IMR-90 (cell line): ENCODE data around the gene MDH1. TPM values are rescaled to one million over a fixed set of nuclear protein-coding genes. Genes with fewer than 3 reads are reported as not detected.

ENCODE experiments used
- ATAC-seq: fragments of 200-7000 bp; cut with Tn5 transposase; 2 replicates; pipeline ENCODE4 v1.9.1; 2020; ENCODE audit warnings: low read depth, mild to moderate bottlenecking, moderate library complexity
- BruUV-seq: library from RNA; stranded (reverse); fragments of 400-500 nt; replicated peaks from 2 replicates; lab custom pipeline; 2021; lab: Mats Ljungman, UMichigan
- CTCF ChIA-PET: fragments of 300-600 bp; formaldehyde crosslinking; extraction: SDS; loops from one replicate; lab custom pipeline; 2021; ENCODE audit warnings: antibody characterized with exemption; lab: Yijun Ruan, JAX
- POLR2A ChIA-PET: fragments of 300-600 bp; sonication (Branson Sonifier 250); formaldehyde crosslinking; loops from one replicate; lab custom pipeline; 2022; ENCODE audit warnings: antibody characterized with exemption; ENCODE audit not compliant: unreplicated experiment; lab: Charles Lee
- DNase-seq: peaks from one replicate; pipeline ENCODE4 v3.0.0; 2013
- H2AFZ ChIP-seq: replicated peaks from 2 replicates; pipeline ENCODE3; 2013; ENCODE audit warnings: low read length, mild to moderate bottlenecking; ENCODE audit not compliant: poor library complexity
- H2AK5ac ChIP-seq: 2 replicates; pipeline ENCODE4 v1.6.1; 2013; ENCODE audit warnings: low read depth, low read length, inconsistent platforms
- H2AK9ac ChIP-seq: replicated peaks from 2 replicates; pipeline ENCODE3; 2013; ENCODE audit warnings: mild to moderate bottlenecking, low read depth, low read length, moderate library complexity; ENCODE audit not compliant: poor library complexity
- H2BK120ac ChIP-seq: 2 replicates; pipeline ENCODE4 v1.6.1; 2013; ENCODE audit warnings: low read depth, low read length, inconsistent platforms
- H2BK15ac ChIP-seq: 3 replicates; pipeline ENCODE4 v1.6.1; 2013; ENCODE audit warnings: low read depth, low read length, inconsistent platforms
- H2BK20ac ChIP-seq: 2 replicates; pipeline ENCODE4 v1.6.1; 2013; ENCODE audit warnings: low read depth, mild to moderate bottlenecking, inconsistent platforms, low read length, moderate library complexity
- H2BK5ac ChIP-seq: 2 replicates; pipeline ENCODE4 v1.6.1; 2013; ENCODE audit warnings: mild to moderate bottlenecking, low read depth, low read length, inconsistent platforms; ENCODE audit not compliant: poor library complexity, severe bottlenecking
- H3K14ac ChIP-seq: replicated peaks from 2 replicates; pipeline ENCODE4 v1.6.1; 2013; ENCODE audit warnings: low read depth, low read length, inconsistent platforms
- H3K18ac ChIP-seq: 2 replicates; pipeline ENCODE4 v1.6.1; 2013; ENCODE audit warnings: low read depth, low read length, control low read depth
- H3K23ac ChIP-seq: 2 replicates; pipeline ENCODE4 v1.6.1; 2013; ENCODE audit warnings: low read depth, low read length, inconsistent platforms
- H3K27ac ChIP-seq: 2 replicates; pipeline ENCODE4 v1.5.1; 2013; ENCODE audit warnings: mild to moderate bottlenecking, control low read depth, low read length; ENCODE audit not compliant: insufficient read depth
- H3K27me3 ChIP-seq: 2 replicates; pipeline ENCODE4 v1.6.1; 2013; ENCODE audit warnings: low read length; ENCODE audit not compliant: control insufficient read depth, insufficient read depth
- H3K36me3 ChIP-seq: 2 replicates; pipeline ENCODE4 v1.6.1; 2013; ENCODE audit warnings: low read length, mixed read lengths; ENCODE audit not compliant: control insufficient read depth, insufficient read depth
- H3K4ac ChIP-seq: 2 replicates; pipeline ENCODE4 v1.6.1; 2013; ENCODE audit warnings: low read depth, low read length, inconsistent platforms
- H3K4me1 ChIP-seq: 2 replicates; pipeline ENCODE4 v1.6.1; 2013; ENCODE audit warnings: low read length, mixed read lengths; ENCODE audit not compliant: control insufficient read depth, insufficient read depth
- H3K4me2 ChIP-seq: 2 replicates; pipeline ENCODE4 v1.6.1; 2013; ENCODE audit warnings: low read depth, mild to moderate bottlenecking, control low read depth, low read length, moderate library complexity
- H3K4me3 ChIP-seq: 2 replicates; pipeline ENCODE4 v1.5.1; 2013; ENCODE audit warnings: low read depth, mild to moderate bottlenecking, control low read depth, low read length, moderate library complexity; ENCODE audit not compliant: insufficient read depth
- H3K56ac ChIP-seq: 2 replicates; pipeline ENCODE4 v1.6.1; 2013; ENCODE audit warnings: low read length, inconsistent platforms; ENCODE audit not compliant: insufficient read depth; ENCODE audit errors: extremely low read depth
- H3K79me1 ChIP-seq, 2 experiments: 2 replicates each; pipeline ENCODE4 v1.6.1; 2013; ENCODE audit warnings: low read length in 2 of 2, inconsistent platforms in 1 of 2, low read depth in 1 of 2
- H3K9ac ChIP-seq: 2 replicates; pipeline ENCODE4 v1.6.1; 2013; ENCODE audit warnings: low read depth, low read length, control low read depth
- H3K9me1 ChIP-seq: 2 replicates; pipeline ENCODE4 v1.6.1; 2013; ENCODE audit warnings: low read length, inconsistent platforms; ENCODE audit not compliant: insufficient read depth
- H3K9me3 ChIP-seq: 2 replicates; pipeline ENCODE4 v1.6.1; 2013; ENCODE audit warnings: low read length; ENCODE audit not compliant: control insufficient read depth, insufficient read depth
- H4K20me1 ChIP-seq: 2 replicates; pipeline ENCODE4 v1.6.1; 2013; ENCODE audit warnings: low read length, inconsistent platforms; ENCODE audit not compliant: insufficient read depth
- H4K5ac ChIP-seq: 2 replicates; pipeline ENCODE4 v1.6.1; 2013; ENCODE audit warnings: mild to moderate bottlenecking, low read depth, low read length, control low read depth
- H4K8ac ChIP-seq, 2 experiments: 2 replicates each; pipeline ENCODE4 v1.6.1; 2013; ENCODE audit warnings: low read depth in 2 of 2, low read length in 2 of 2, control low read depth in 1 of 2, inconsistent platforms in 1 of 2
- H4K91ac ChIP-seq: 2 replicates; pipeline ENCODE4 v1.6.1; 2013; ENCODE audit warnings: low read depth, low read length, inconsistent platforms; ENCODE audit not compliant: insufficient read depth
- CEBPB ChIP-seq: IDR thresholded peaks from 2 replicates; pipeline ENCODE4 v1.6.1; 2012; ENCODE audit warnings: low read depth, low read length, improper control_type of control experiment
- POLR2A ChIP-seq: IDR thresholded peaks from 2 replicates; pipeline ENCODE4 v1.6.1; 2012; ENCODE audit warnings: mild to moderate bottlenecking, low read depth, low read length
- WGBS, 2 experiments: methylation state at CpG; one replicate each; pipeline versions ENCODE4 v1.1.5 to v1.1.7; 2013; ENCODE audit warnings: missing lambda C conversion rate in 2 of 2; ENCODE audit not compliant: insufficient read length in 1 of 2; ENCODE audit errors: extremely low coverage in 2 of 2; 5-methylcytosine and 5-hydroxymethylcytosine counted together
- dilution Hi-C: fragments of 300-500 bp; cut with HindIII; formaldehyde crosslinking; loops from one replicate; pipeline ENCODE4 v1.14.3; 2018; ENCODE audit warnings: low sequenced_read_pairs; ENCODE audit not compliant: unreplicated experiment
- in situ Hi-C: fragments of 300-500 bp; cut with MboI; formaldehyde crosslinking; loops from 3 replicates; pipeline ENCODE4 v1.14.3; 2019; ENCODE audit warnings: low sequenced_read_pairs, inconsistent platforms, mixed read lengths
- intact Hi-C: fragments of 100-400 bp; cut with micrococcal nuclease; formaldehyde crosslinking; loops from 2 replicates; pipeline ENCODE4 v1.10.0; 2022
- polyA plus RNA-seq, 3 experiments: library from polyadenylated mRNA; depleted of rRNA; stranded (reverse); fragments of >200 nt; gene quantifications; 2 replicates each; pipeline ENCODE4 v1.2.3, GENCODE V29; 2012; ENCODE audit warnings: low replicate concordance in 1 of 3
- total RNA-seq: library from RNA; depleted of rRNA; stranded (reverse); fragments of >200 nt; gene quantifications from 2 replicates; pipeline ENCODE4 v1.2.3, GENCODE V29; 2012; rRNA removed

The MDH1 gene
- total and polyA plus RNA-seq, 2 of the 4 experiments (the other 2 are of a cell fraction), result 195 to 248 TPM

DNA sequence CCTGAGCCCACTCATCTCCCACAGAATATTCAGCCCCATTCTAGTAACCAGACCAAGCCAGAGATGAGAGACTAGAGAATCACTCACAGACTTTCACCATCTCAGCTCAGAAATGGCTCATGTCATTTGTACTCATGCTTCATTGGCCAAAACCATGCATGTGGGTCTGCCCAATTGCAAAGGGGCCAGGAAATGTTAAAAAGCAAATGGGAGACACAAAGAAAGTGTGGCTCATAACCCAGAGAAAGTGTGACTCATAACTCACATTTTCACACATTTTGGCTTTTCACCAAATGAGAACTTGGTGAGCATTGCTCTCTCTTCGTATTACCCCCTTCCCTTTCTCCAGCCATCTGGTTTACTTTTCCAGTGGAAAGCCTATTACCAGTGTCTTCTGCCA is 66.2 kb downstream of the MDH1 start:
- Histone ChIP-seq H4K20me1 (no peaks in the 10 kb centered on the region), H3K27ac (no peak overlapping the region), H3K4me3 (no peak overlapping the region), H4K8ac (no peak overlapping the region), H3K4me1 (no peaks in the 10 kb centered on the region), H2AFZ (no peak overlapping the region), H3K23ac (no peak overlapping the region), H3K9me1 (no peaks in the 10 kb centered on the region), H3K9me3 (no peaks in the 10 kb centered on the region), H3K18ac (no peak overlapping the region), H3K79me1 (no peaks in the 10 kb centered on the region), H2BK15ac (no peak overlapping the region), H2BK20ac (no peak overlapping the region), H3K4me2 (no peak overlapping the region), H3K14ac (no peak overlapping the region), H3K36me3 (no peaks in the 10 kb centered on the region), H3K9ac (no peak overlapping the region), H3K56ac (no peak overlapping the region), H4K91ac (no peak overlapping the region), H2BK120ac (no peak overlapping the region), H3K4ac (no peak overlapping the region), H2AK5ac (no peak overlapping the region), H2BK5ac (no peak overlapping the region), H2AK9ac (no peak overlapping the region), H4K5ac (no peak overlapping the region), H3K27me3 (no peaks in the 10 kb centered on the region; the same call in 1 of the 2 replicates)
- no TSS peak for BruUV-seq
- DNase-seq (no peak), ATAC-seq (no peak)
- intact Hi-C loops (no loop called here), dilution Hi-C loops (no loop called here), in situ Hi-C loops (no loop called here)
- ChIA-PET POLR2A (no interaction called here), CTCF (no interaction called here)
- WGBS, 2 experiments, result no CpG with 5 or more reads among the region's 1 CpG
- no peak for TF ChIP-seq POLR2A
- TF ChIP-seq CEBPB, result no peak

Other genes starting within 250 kb of the MDH1 start
- 7.8 and 10.2 TPM in 2 replicates for gene WDPCP, start 486 bp upstream of the MDH1 start, total RNA-seq
- gene WDPCP, start 486 bp upstream of the MDH1 start, polyA plus RNA-seq (2012; rRNA removed), result 2.0 and 2.2 TPM in 2 replicates